Measurements from ENCODE around the gene XPO5. TPM values are rescaled to one million over a fixed set of nuclear protein-coding genes. Genes with fewer than 3 reads are reported as not detected.

Gene XPO5
- total and polyA plus RNA-seq, 9 of the 15 experiments (the other 6 are each of a cell fraction or from before 2014, with no cell fraction given) = 36.0 to 170 (median 99.1) TPM

DNA sequence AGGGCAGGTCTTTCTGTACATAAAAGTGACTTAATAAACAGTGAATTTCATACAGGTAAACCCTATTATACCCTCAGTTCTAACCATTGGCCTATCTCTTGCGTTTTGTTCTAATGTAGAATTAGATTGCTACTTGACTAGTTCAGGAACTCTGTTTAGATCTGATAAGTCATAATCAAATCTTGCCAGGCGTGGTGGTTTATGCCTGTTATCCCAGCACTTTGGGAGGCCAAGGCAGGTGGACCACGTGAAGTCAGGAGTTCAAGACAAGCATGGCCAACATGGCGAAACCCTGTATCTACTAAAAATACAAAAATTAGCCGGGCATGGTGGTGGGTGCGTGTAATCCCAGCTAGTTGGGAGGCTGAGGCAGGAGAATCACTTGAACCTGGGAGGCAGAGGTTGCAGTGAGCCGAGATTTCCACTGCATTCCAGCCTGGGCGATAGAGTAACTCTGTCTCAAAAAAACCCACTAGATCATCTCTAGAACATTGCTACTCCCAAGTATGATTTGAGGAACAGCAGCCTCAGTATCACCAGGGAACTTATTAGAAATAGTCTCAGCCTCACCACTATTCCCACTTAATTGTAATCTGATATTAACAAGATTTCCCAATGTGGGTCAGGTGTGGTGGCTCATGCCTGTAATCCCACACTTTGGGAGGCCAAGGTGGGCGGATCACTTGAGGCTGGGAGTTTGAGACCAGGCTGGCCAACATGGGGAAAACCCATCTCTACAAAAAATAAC is 41.1 kb upstream of the XPO5 start (continued):
- TF ChIP-seq PTTG1 (tag; IDR thresholded peaks at IDR 0.05; ENCODE audit: low read depth) (no peak), ZNF146 (CRISPR knock-in tag; IDR thresholded peaks at IDR 0.05; ENCODE audit: unreplicated experiment) (no peak), TAF1 (IDR thresholded peaks at IDR 0.05; ENCODE audit: control insufficient read depth, extremely low read depth, insufficient read depth, low read length, severe bottlenecking) (no peak), MAFF (IDR thresholded peaks at IDR 0.05; ENCODE audit: low read length) (no peak), ZNF583 (CRISPR knock-in tag; IDR thresholded peaks at IDR 0.05) (no peak), CLOCK (CRISPR knock-in tag; IDR thresholded peaks at IDR 0.05; ENCODE audit: borderline replicate concordance) (no peak), RFX1 (IDR thresholded peaks at IDR 0.05) (no peak), THRB (CRISPR knock-in tag; conservative IDR thresholded peaks at IDR 0.05) (0 out of 2 replicates have a peak, but pooled peaks have one; percentile 6), CC2D1A (IDR thresholded peaks at IDR 0.05) (no peak), ZNF384 (IDR thresholded peaks at IDR 0.05; ENCODE audit: low read depth, low read length) (no peak), POLR2AphosphoS2 (IDR thresholded peaks at IDR 0.05; ENCODE audit: low read length) (peak; percentile 65; the same call in 1 of the 2 replicates), LCOR (CRISPR knock-in tag; IDR thresholded peaks at IDR 0.05) (peak; percentile 60; the same call in 1 of the 2 replicates), ZNF224 (CRISPR knock-in tag; IDR thresholded peaks at IDR 0.05) (no peak), STAT5A (IDR thresholded peaks at IDR 0.05; ENCODE audit: borderline replicate concordance, low read length) (no peak; the same call in 1 of the 2 replicates), FOXA3 (CRISPR knock-in tag; conservative IDR thresholded peaks at IDR 0.05 in 1 of 2, IDR thresholded peaks at IDR 0.05 in 1 of 2) (0 out of 4 replicates have a peak, but pooled peaks of 1 of the 2 experiments have one; percentile 4), NR2C2 (CRISPR knock-in tag; IDR thresholded peaks at IDR 0.05) (0 out of 2 replicates have a peak, but pooled peaks have one; percentile 9), NR2C2 (tag; IDR thresholded peaks at IDR 0.05) (no peak)
- TF ChIP-seq, protein P1, sequence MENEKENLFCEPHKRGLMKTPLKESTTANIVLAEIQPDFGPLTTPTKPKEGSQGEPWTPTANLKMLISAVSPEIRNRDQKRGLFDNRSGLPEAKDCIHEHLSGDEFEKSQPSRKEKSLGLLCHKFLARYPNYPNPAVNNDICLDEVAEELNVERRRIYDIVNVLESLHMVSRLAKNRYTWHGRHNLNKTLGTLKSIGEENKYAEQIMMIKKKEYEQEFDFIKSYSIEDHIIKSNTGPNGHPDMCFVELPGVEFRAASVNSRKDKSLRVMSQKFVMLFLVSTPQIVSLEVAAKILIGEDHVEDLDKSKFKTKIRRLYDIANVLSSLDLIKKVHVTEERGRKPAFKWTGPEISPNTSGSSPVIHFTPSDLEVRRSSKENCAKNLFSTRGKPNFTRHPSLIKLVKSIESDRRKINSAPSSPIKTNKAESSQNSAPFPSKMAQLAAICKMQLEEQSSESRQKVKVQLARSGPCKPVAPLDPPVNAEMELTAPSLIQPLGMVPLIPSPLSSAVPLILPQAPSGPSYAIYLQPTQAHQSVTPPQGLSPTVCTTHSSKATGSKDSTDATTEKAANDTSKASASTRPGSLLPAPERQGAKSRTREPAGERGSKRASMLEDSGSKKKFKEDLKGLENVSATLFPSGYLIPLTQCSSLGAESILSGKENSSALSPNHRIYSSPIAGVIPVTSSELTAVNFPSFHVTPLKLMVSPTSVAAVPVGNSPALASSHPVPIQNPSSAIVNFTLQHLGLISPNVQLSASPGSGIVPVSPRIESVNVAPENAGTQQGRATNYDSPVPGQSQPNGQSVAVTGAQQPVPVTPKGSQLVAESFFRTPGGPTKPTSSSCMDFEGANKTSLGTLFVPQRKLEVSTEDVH (IDR thresholded peaks at IDR 0.05; ENCODE audit: low read depth, partially characterized antibody) = peak; percentile 12
- TF ChIP-seq, protein P2, sequence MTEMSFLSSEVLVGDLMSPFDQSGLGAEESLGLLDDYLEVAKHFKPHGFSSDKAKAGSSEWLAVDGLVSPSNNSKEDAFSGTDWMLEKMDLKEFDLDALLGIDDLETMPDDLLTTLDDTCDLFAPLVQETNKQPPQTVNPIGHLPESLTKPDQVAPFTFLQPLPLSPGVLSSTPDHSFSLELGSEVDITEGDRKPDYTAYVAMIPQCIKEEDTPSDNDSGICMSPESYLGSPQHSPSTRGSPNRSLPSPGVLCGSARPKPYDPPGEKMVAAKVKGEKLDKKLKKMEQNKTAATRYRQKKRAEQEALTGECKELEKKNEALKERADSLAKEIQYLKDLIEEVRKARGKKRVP (CRISPR knock-in tag; IDR thresholded peaks at IDR 0.05) = peak; percentile 16; the same call in 1 of the 2 replicates
